NCI-H1694 (cell line): Measurements from ENCODE around the gene UST.
"Not testable (repeated sequence)": the region's sequence is repeated elsewhere in the genome, so short reads cannot be mapped to it uniquely, and the experiment has no call there.

Source experiments
- DNase-seq: peaks from one replicate; lab custom pipeline; 2025; lab: John Stamatoyannopoulos, UW

The UST gene

DNA sequence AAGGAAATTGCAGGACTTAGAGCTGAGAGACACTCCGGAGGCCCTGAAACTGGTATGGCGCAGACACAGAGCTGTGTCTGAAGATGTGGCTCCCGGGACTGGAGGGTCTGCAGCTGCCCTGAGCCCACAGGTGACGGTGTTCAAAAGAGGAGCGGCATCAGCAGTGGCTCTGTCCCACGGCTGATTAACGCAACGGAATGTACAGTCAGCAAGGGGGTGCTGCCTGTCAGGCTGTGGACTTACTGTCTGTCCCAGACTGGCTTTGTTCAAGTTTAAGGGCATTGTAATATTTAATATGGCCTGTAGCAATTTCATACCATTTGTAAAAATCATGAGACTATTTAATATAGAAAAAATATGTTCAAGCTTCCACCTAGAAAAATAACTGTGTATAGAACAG, 342.7 kb downstream of the UST start:
- no peak for DNase-seq

DNA sequence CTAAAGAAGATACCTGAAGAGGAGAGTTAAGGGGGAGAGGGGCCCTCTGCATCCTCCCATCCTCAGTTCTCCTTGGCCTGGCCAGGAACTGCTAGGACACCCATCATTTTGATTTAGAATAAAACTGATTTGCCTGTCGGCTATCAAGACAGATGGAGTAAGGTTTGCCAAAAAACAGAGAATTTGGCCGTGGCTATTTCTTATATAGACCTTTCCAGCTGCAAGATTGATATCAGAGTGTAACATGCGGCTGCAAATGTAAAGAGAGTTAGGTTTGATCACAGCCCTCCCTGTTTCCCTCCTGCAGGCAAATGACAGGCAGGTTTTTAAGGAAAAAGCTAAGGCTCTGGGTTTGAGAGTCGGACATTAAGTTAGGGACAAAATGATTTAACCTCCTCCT, 344.1 kb downstream of the UST start:
- no peak for DNase-seq

DNA sequence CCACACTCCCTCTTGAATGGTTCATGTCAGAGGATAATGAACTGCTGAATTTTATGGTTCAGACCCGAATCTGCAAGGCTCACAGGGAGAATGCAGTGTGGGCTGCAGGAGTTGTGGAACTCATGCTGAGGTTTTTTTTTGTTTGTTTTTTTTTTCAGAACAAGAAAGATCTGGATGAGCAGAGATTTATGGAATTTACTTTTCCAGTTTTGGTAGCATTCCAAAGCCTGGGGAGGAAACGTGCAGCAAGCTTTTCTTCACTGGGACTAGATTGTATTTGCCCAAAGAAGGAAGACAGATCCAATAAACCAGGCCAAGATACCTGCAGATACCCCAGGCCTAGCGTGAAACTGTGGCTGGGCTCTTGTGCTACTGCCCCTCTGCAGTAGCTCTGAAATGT, 346.8 kb downstream of the UST start:
- DNase-seq = no peak

DNA sequence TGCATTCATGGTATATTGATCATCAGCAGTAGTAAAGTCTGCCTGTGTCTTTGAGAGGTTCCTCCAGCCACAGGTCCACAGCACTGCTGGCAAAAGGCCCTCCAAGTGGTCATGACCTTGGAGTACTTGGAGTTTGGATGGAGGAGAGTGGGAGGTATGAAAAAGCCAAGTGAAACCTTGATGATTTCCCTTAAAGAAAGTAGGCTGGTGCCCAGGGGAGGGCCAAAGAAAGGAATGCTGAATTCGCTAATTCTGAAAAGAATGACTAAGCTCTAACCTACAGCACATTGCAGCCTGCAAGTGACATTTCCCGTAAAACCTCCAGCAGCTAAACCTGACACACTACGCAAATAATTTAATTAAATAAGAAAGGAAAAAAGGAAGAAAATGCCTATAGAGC, 347.3 kb downstream of the UST start:
- no peak for DNase-seq

DNA sequence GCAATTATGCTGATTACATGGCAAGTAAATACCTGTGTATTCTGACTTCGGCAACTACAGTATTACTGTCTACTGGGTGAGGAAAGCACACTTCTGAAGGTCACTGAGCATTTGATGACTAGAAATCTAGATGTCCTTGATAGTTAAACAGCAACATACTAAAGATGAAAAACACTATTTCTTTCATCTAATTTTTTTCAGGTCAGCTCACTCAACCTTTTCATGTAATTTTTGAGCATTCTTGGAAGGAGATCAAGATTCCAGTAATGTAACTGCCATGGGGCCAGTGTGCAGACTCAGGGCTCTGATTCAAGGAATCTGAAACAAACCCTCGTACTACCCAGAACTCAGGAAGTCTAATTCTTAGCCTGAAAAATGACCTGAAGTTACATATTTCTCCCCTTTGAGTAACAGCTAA, 348.1 kb downstream of the UST start:
- no peak for DNase-seq

DNA sequence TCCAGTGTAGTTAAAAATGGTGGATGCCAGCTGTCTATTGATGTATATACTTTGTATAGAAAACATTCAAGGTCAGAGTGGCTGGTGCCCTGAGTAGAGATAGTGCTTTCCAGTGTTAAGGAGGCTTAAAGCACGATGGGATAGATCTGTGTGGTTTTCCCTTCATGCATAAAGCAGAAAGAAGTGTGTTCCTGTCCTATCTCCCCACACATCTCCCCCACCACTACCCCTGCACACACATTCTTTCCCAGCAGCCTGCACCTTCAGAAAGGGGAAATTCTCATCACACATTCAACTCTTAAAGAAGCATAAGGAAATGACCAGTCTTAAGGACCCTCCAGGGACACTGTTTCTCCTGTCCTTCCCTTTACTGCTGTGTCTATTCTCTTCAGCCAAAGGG, 349.0 kb downstream of the UST start:
- DNase-seq = no peak

DNA sequence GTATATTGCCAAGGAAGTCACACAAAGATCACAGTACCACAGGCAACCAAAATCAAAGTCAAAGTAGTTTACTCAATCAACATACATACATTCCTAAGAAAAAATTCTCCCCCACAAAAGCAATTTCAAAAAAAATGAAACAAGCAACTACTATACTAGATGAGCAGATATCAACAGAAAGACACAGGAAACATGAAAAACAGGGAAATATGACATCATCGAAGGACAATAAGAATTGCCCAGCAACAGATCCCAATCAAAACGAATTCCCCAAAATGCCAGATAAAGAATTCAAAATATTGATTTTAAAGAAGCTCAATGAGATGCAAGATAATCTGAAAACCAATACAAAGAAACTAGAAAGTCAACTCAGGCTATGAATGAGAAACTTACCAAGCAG, 351.0 kb downstream of the UST start:
- no peak for DNase-seq

DNA sequence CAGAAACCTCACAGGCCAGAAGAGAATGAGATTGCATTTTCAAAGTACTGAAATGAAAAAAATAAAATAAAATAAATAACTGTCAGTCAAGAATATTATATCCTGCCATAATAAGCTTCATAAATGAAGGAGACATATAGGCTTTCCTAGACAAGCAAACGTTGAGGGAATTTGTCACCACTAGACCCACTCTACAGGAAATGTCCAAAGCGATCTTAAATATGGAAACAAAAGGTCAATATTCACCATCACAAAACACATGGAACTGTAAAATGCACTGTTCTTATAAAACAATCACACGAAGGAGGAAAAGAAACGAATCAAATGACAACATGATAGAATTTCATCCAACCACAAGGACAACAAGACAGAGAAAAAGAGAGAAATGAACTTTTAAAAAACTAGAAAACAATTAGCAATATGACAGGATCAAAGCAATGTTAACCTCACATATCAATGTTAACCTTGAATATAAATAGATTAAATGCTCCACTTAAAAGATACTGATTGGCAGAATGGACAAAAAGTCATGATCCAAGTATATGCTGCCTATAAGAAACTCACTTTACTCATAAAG, 352.0 kb downstream of the UST start:
- DNase-seq = no peak

DNA sequence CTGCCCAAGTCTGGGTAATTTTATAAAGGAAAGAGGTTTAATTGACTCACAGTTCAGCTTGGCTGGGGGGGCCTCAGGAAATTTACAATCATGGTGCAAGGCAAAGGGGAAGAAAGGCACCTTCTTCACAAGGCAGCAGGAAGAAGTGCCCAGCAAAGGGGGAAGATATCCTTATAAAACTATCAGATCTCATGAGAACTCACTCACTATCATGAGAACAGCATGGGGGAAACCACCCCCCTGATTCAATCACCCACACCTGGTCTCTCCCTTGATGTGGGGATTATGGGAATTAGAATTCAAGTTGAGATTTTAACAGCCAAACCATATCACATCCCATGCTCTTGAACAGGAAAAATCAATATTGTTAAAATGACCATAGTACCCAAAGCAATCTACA, 355.5 kb downstream of the UST start:
- no peak for DNase-seq

DNA sequence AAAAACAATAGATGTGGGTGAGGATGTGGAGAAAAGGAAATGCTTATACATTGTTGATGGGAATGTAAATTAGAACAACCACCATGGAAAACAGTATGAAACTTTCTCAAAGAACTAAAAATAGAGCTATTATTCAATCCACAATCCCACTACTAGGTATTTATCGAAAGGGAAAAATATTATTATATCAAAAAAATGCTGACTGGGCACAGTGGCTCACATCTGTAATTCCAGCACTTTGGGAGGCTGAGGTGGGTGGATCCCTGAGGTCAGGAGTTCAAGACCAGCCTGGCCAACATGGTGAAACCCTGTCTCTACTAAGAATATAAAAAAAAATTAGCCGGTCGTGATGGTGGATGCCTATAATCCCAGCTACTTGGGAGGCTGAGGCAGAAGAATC, 357.1 kb downstream of the UST start:
- DNase-seq = not testable (repeated sequence)

DNA sequence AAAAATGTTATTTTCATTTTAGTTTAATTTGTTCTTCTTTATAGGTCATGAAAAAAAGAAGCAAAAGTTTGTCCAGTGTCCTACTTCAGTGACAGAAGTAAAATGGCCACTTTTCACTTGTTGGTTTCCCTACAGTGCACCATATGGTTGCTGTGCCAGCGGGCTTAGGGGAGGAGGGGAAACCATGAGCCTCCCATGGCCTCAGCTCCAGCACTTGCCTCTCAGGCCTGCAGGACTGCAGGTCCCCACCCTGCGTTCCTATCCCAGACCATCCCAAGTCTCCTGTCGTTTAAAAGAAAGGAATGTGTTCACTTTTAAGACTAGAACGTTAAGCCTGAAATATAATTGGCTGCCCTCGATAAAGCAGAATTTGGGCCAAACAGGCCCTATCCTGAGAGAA, 360.7 kb downstream of the UST start:
- DNase-seq = no peak

DNA sequence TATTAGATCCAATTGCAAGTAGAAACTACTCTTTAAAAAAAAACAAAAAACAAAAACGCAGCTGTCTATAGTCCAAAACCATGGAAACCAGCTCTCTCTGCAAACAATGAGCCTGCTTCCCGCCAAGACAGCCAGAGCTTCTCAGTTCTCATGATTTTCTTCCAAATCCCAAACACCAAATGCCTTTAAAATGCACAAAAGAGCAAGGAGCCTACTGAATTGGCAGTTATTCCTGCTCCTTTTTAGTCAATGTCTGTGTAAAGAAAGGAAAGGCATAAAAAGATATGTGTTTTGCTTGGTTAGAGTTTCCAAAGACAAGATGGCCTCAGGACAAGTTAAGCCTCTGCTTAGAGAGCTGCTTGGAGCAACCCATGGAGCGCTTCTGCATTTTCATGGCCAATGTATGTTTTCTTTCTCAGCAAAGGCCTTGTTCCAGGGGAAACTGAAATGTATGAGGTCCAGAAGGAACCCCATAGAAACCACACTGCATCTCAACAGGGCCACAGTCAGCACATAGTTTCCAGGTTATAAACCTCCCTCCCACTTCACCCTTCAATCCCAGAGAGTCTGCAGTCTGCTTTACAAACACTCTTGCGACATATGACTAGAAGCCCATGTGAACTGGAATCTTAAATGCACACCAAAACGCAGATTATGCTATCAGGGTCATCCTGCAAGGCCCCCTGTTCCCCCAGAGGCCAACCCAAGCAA, 361.4 kb downstream of the UST start:
- no peak for DNase-seq

DNA sequence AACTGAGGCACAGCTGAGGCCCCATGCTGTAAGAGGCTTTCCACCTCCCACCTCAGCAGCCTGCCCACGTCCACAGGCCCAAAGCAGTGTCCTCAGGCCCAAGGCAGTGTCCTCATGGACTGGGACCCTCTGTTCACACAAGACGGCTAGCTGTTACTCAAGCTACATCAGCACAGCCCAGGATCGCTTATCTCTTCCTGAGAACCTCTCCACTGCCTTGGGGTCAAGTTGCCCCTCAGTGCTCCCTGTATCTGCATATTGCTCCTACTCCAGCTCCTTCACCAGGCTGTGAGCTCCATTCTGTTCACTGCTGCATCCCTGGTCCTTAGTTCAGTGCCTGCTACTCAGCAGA, 361.9 kb downstream of the UST start:
- no peak for DNase-seq

DNA sequence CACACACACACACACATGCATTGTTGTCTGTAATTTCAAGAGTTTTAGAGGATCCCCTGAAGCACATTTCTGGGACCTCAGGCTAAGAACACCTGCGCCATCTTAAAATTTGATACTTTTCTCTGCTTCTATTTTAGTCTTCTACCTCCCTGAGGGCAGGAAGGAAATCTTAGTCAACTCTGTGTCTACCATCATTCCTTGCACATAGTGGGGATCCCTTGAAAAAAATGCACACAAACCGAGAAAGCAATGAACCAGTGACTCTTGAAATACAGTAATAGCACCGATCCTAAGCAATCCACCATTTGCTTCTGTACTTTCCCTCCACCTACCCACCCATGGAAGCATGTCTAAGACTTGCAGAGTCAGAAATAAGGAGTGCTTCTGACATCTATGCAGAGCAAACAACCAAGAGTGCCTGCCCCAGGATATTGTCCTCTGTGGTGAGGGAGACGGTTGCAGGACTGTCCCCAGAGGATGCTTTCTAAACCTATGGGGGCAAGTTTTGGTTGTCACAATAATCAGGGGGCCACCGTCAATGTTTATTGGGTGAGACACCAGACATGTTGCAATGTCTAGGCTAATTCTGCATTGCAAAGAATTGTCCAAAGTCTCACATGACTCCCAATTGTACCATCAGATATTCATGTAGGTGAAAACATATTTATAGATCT, 362.7 kb downstream of the UST start:
- DNase-seq = no peak

DNA sequence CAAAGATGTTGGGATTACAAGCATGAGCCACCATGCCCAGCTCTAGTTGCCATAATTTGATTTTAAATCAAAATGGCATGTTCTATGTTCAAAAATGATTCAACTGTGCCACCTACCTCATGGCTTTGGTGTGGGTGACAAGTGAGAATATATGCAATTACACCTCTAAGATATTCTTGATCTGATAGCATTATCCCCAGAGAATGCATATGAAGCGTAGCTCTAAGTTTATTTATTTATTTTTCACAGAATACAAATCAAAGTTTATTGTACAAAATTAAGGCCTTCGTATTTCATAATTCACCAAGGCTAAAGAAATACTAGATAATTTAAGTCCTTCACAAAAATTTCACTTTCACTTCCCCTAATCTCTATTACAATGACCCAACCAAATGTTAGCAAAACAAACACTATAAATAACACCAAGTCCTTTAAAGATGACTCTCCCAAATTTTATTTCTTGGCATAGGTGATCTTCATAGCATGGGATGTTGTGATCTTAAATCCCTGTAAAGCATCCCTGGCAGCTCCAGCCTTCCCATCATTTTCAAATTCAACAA, 364.8 kb downstream of the UST start:
- DNase-seq = no peak

DNA sequence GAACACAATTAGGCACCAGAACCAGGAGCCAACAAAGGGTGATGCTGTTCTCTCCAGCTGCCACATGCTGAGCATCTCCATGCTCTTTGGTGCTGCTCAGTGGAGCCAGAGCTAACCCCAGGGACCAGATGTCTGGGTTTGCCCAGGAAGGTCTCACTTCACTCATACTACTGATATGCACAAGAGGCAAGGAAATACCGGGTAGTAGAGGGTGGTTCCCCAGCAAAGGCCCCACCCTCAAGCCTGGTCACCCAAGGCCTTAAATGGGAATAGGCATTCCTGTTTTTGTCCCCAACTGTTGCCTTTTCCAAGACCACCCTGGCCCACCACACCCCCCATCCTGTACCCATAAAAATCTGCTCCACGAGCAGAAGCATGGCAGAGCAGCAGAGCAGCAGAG, 366.1 kb downstream of the UST start:
- no peak for DNase-seq

DNA sequence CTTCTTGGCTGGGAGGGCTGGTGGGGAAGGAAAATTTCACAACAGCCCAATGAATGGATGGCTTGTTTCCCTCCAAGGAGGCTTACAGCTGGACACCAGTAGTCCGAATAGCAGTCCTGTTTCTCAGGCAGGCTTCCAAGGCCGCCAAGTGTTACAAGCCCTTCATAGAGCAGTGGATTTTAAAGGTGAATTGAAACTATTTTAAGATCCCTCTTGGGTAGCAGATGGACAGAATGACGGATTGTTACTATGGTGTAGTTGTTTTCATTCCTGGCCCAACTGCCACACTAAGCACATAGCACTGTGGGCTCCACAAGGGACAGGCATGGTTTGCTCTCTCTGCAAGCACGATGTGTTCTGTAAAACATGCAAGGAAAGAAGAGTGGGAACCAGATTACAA, 367.3 kb downstream of the UST start:
- no peak for DNase-seq

DNA sequence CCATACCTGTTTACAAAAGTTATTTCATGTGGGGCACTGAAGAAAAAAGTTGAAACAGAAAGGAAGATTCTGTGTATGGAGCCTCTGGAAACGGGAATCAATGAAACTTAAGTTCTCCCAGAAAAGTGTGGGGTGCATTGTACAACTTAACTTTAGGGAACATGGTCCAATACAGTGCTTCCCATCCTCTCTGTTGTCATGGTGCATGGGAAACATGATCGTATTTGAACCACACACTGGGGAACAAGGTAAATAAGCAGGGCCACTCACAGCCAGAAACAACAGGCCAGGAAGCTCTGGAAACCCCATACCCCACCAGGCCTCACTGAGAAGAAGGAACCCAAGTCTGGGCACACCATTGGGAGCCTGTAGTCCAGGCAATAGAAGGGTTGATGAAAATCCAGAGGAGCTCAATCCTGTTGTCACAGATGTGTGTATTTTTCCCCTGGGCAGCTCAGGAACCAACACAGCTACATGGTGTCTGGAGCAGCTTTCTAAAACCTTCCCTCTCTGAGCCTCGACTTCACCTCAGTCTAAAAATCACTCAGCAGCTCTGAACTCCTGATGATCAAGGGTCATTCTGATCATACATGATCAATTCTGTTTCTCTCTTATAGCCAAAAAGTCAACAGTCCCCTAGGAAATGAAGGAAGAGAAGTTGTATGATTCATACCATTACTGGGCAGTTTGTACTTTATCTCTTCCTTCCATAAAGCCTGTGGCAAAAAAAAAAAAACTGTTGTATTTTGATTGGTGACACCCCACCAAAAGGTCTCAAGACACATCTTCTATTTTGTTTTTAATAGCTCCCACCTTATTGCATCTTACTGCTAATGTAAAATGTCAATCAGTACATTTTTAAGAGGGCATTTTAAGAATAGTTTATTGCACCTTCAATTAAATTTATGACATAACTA, 372.2 kb downstream of the UST start:
- DNase-seq = no peak

DNA sequence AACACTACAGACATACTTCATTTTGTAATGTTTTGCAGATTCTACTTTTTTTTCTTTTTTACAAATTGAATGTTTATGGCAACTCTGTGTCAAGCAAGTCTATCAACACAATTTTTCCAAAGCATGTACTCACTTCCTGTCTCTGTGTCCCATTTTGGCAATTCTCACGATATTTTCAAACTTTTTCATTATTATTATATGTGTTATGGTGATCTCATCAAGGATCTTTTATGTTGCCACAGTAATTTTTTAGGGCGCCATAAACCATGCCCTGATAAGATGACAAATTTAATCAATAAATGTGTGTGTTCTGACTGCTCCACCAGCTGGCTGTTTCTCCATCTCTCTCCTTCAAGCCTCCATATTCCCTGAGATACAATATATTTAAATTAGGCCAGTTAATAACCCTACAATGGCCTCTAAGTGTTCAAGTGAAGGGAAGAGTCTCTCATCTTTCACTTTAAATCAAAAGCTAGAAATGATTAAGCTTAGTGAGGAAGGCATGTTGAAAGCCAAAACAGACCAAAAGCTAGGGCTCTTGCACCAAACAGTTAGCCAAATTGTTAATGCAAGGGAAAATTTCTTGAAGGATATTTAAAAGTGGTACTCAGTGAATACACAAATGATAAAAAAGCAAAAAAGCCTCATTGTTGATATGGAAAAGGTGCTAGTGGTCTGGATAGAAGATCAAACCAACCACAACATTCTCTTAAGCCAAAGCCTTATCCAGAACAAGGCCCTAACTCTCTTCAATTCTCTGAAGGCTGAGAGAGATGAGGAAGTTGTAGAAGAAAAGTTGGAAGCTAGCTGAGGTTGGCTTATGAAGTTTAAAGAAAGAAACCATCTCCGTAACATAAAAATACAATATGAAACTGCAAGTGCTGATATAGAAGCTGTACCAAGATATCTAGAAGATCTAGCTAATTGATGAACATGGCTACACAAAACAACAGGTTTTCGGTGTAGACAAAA, 376.3 kb downstream of the UST start:
- DNase-seq = no peak

DNA sequence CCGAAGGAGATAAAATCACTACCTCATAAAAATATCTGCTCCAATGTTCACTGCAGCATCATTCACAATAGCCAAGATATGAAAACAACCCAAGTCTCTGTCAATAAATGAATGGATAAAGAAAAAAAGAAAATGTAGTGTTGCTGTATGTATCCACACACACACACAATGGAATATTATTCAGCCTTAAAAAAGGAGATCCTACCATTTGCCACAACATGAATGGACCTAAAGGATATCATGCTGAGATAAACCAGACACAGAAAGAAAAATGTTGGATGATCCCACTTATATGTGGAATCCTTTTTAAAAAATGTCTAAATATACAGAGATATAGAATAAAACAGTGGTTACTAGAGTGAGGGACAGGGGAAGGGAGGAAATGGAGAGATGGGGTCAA, 378.5 kb downstream of the UST start:
- no peak for DNase-seq
